SW 1271 (cell line): ENCODE measurements around the gene GATB.
A peak's percentile ranks its signal among the peaks of the same experiment; 100 is the strongest.

ENCODE experiments used
- DNase-seq, 2 experiments: peaks; one replicate each; lab custom pipeline; 2025; lab: John Stamatoyannopoulos, UW

GATB gene

GRCh38 chr4:151652841-151653547, 107.8 kb downstream of the GATB start:
- no peak for DNase-seq

DNA sequence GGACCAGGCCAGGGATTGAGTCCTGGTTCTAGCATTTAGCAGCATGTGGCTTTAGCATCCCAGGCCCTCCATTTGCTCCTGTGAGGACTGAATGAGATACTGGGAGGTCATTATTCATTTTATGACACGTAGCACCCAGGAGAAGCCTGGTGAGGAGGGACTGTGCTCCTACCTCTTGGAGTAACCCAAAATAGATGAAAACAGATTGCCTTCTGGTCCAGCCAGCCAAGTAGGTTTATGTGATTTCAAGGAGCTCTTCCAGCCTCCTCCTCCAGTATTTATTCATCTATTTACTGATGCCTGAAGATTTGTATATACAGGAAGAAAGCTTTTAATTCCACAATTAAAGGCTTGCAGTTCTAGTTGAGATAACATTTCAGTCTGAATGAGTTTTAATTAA, 109.3 kb downstream of the GATB start:
- no peak for DNase-seq

DNA sequence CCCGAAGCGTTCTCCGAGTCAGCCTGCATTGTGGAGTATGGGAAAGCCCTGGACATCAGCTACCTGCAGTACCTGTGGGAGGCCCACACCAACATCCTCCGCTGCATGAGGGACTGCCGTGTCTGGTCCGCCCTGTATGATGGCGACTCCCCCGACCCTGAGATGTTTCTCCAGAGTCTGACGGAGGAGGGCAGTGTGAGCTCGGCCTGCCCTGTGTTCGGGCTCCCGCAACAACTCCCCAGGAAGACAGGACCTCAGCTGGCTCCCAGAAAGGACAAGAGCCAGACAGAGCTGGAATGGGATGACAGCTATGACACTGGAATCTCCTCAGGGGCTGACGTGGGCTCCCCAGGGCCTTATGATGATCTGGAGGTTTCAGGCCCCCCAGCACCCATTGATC, 111.3 kb downstream of the GATB start:
- DNase-seq, result no peak

DNA sequence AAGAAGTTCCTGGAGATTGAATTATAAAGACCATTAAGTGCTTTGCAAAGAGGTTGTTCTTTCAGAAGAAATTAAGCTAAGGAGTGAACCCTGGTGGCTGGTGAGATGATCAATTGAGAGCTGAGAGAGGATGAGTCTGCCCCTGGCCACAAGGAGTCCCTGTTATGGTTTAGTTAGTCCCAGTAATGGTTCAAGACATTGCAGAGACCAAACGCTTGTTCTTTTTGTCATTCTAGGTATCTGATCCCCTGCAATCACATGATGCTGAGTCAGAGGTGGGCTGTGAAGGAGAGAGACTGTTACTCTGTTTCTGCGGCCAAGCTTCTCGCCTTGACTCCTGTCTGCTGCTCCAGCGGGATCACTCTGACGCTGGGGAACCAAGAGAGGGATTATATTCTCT, 114.5 kb downstream of the GATB start:
- DNase-seq, result peak in 1 of 2 experiments; percentile 0

DNA sequence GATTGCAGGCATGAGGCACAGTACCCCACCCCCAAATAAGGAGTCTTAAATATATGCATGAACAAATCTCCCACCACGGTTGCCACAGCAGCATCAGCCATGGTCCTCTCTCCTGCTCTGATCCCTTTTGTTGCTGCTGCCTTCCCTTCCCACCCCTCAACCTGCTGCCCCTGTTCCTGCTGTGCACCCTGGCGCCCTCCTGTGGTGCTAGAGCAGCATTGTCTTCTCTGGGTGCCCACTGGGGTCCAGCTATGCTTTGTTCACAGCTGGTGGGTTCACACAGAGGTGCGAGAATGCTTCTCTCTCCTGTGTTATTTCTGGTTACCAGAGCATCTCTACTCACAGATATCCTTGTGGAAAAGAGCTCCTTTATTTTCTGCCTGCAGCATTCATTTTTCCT, 116.2 kb downstream of the GATB start:
- no peak for DNase-seq

GRCh38 chr4:151643564-151643963, 117.2 kb downstream of the GATB start:
- no peak for DNase-seq

- no peak for DNase-seq
Measured at GRCh38 chr4:151641983-151642382, 118.8 kb downstream of the GATB start.

- DNase-seq, result no peak
Measured at GRCh38 chr4:151641167-151641566, 119.6 kb downstream of the GATB start.

- no peak for DNase-seq
Measured at GRCh38 chr4:151640381-151640780, 120.4 kb downstream of the GATB start.

GRCh38 chr4:151638295-151638858, 122.4 kb downstream of the GATB start:
- DNase-seq, result no peak

DNA sequence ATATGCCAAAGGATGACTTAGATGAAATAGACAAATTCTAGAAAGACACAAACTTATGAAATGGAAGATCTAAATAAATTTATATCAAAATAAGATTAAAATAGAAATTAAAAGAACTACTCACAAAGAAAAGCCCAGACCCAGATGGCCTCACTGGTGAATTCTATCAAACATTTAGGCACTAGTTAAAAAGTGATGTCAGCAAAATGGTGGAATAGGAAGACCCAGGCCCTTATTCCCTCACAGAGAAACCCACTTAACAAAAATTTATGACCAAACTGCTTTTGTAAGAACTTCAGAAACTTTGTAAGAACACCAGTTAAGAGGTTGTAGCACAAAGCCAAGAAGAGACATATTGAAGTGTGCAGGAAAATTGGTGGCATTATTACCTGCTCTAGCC, 129.5 kb downstream of the GATB start:
- no peak for DNase-seq

DNA sequence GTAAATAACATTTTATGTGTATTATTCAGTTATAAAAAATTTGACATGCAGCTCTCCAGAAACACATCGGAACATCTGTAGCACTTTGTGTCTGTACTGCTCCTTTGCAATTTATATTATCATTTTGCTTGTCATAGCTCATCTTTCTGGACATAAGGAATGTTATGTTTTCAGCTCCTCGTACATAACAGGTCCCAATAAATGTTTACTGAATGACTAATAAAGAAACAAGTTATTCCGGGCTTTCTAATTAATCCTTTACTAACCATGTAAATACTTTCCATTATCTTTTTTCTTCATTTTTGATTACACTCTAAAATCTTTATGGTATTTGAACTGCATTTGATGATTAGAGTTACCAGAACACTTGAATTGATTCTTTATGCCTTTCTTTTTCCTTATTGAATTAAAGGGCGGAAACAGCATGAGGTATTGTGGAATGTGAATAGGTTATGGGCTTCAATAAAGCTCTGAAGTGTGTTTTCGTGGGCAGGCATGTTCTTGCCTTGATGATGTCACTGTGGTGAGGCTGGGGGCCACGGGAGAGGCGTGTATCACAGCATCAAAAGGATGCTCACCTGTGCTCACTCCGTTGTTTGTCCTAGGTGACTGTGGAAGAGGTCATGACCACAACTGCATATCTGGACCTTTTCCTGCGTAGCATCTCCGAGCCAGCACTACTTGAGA, 131.6 kb downstream of the GATB start:
- DNase-seq, result no peak

DNA sequence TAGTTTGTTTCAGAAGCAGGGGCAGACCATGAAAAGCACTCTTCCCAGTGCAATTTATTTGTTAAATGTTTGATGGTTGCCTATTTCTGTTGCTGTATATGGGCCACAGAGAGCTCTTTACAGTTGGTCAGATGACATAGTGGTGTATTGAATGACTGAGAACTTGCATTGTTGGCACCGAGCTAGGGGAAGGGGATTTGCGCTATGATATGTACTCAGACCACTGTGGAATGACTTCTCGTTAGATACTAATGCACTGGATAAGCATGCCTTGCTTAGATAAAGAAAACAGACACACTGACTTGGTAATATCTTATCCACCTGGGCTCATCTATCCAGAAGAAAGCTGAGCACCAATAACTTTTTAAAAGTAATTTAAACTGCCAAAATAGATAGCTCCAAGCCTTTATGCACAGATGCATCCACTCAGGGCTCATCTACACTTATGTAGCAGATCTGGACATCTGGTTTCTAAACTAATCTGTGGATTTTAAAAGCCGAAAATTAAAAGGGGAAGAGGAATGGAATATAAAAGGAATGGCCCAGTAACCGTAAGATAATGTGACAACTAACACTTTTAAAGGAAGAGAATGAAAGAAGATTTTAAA, 132.7 kb downstream of the GATB start:
- DNase-seq, result no peak

DNA sequence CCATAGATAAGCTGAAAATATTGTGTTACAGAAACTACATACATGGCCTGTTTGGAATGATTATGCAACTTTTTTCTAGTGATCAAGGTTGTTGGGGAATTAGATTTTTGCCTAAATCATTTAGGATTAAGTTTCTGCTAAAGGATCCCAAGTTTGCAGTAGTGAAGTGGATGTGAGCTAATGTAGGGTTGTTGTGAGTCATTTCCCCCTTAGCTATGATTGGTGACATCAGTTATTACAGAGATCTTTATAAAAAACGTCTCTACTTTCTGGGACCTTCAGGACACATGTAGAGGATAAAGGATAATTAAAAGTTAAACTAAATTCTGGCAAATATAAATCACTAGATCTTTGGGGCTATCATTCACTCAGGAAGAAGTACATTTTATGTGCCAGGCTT, 133.3 kb downstream of the GATB start:
- DNase-seq, result no peak

DNA sequence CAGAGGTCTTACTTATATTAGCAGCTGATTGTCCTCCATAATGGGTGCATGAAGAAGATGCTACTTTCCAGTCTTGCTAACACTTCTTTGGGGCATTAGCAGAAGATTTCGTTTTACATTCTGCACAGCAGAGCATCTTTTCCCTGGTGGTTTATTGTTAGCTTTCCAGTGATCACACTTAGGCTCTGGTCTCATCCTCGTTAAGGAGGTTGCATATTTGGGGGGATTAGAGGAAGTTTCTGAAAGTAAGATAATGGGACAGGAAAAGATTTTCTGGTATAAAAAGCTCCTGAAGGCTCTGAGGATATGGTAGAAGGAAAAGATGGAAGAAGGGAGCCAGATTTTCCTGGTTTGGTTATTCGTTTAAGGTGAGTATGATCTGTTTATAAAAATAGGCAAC, 134.1 kb downstream of the GATB start:
- no peak for DNase-seq

DNA sequence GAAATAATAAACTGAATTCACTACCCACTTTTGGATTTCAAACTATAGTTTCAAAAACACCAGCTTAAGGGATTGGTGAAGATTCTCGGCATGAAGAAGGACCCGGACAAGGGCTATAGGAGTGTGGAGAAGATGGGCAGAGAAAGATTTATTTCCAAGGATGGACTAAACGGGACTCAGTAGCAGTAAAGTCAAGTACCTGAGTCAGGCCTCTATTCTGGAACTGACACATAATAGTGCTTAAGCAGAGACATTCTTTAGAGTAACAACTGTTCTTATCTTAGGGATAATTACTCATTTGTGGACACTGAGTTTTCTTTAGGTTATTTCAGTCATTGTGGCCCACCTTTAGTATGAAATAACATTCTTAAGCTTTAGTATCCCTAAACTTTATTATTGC, 134.6 kb downstream of the GATB start:
- no peak for DNase-seq

DNA sequence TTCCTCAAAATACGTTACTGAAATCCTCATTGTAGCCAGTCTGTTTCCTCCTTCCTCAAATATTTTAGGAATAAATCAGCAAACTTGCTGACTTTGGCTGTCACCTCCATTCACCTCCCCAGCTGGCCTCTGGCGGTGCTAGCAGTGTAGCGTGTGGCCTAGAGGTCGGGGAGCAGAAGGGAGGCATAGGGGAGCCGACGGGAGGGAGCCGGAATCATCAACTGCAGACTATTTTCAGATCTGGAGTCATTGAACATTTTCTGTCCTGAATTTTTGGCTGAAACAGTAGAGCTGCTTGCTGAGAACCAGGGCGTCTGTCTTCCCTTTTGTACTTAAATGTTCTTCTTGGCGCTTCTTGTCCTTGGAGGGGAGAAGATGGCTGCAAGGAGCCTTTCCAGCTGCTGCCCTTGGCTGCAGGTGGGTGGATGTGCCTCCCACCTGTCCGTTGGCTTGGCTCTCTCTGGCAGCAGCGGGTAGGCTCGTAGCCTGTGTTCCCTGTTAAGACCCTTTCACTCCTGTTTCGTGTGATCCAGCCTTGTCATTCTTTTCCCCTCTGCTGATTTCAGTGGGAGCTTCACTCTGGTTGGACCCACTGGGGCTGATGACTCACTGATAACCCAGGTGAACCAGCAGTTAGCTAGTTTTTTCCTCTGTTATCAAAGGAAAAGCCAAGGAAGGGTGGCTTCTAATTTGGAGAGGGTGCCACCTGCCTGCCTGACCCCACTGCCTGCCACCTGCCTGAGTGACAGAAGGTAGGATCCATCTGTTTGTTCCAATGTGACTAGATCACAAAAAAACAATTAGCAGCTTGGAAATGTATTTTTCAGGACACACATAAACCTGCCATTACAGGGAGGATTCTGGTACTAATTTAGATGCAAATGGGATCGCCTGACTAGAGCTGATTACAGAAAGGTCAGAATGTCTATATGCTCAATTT, 135.9 kb downstream of the GATB start:
- DNase-seq, result no peak
